BJ (cell line): ENCODE results near the gene CACNG1. TPM values are rescaled to one million over a fixed set of nuclear protein-coding genes. Genes with fewer than 3 reads are reported as not detected.

ENCODE experiments used
- CTCF ChIA-PET: fragments of 350-600 bp; formaldehyde crosslinking; extraction: SDS; loops from one replicate; lab custom pipeline; 2021; ENCODE audit warnings: antibody characterized with exemption, inconsistent platforms; lab: Yijun Ruan, JAX
- POLR2A ChIA-PET: fragments of 300-600 bp; sonication (Branson Sonifier 250); formaldehyde crosslinking; extraction: SDS; loops from one replicate; lab custom pipeline; 2021; ENCODE audit warnings: antibody characterized with exemption; lab: Charles Lee
- DNase-seq: peaks from one replicate; pipeline ENCODE4 v3.0.0-alpha.2; 2011; ENCODE audit warnings: low read depth
- H3K27me3 ChIP-seq: 2 replicates; pipeline ENCODE4 v1.6.0; 2011; ENCODE audit warnings: low read length; ENCODE audit not compliant: control insufficient read depth, insufficient read depth
- H3K36me3 ChIP-seq: 2 replicates; pipeline ENCODE4 v1.5.1; 2011; ENCODE audit warnings: low read length; ENCODE audit not compliant: control insufficient read depth, insufficient read depth
- H3K4me3 ChIP-seq: 2 replicates; pipeline ENCODE4 v1.5.1; 2011; ENCODE audit warnings: low read depth, mild to moderate bottlenecking, control low read depth, low read length
- polyA minus RNA-seq: library from RNA; depleted of rRNA, polyadenylated mRNA; stranded (reverse); fragments of >200 nt; gene quantifications from 2 replicates; pipeline ENCODE4 v1.2.3, GENCODE V29; 2011; rRNA and poly(A)+ RNA removed
- polyA plus RNA-seq: library from polyadenylated mRNA; depleted of rRNA; stranded (reverse); fragments of >200 nt; gene quantifications from 2 replicates; pipeline ENCODE4 v1.2.3, GENCODE V29; 2011; rRNA removed
- TF ChIP-seq, protein P1 (sequence below): IDR thresholded peaks from 2 replicates; pipeline ENCODE4 v1.5.1; 2011; ENCODE audit warnings: low read depth, mild to moderate bottlenecking, control low read depth, inconsistent platforms, low read length, moderate library complexity; ENCODE audit not compliant: insufficient read depth

The CACNG1 gene, protein sequence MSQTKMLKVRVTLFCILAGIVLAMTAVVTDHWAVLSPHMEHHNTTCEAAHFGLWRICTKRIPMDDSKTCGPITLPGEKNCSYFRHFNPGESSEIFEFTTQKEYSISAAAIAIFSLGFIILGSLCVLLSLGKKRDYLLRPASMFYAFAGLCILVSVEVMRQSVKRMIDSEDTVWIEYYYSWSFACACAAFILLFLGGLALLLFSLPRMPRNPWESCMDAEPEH
- polyA plus RNA-seq (not detected in 2 replicates), polyA minus RNA-seq (not detected in 2 replicates)

DNA sequence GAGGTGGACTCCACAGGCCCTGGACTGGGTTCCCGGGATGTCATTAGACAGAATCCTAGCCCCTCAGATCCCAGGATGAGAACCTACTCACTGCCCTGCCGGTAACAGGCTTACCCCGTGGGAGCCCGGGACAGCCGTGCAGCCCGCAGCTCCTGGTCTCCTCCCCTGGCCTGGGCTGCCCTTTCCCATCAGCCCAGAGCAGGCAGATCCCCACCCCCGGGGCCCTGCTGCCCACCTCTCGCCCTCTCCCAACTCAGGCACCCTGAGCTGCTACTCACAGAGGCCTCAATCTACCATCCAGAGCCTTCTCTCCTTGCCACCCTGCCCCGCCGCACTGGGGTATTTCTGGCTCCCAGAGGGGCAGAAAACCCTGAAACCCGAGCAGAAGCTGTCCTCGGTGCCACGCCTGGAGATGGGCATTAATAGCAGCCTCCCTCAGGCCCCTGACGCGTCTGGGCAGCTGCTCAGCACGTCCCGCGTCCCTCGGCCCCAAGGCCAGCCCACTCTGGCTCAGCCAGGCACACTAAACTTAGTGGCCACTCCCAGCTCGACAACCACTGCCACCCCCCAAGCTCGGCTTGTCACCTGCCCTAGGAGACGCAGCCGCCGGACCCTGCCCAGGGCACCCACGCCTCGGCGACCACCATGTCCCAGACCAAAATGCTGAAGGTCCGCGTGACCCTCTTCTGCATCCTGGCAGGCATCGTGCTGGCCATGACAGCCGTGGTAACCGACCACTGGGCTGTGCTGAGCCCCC lies at the start of gene CACNG1:
TSS of gene CACNG1 (plus strand) at position 539 of the 757 bp plus-strand sequence. CDS start at position 646, 107 bp downstream.
- DNase-seq = no peak
- no peaks in the 10 kb centered on the region for H3K36me3 ChIP-seq
- POLR2A ChIA-PET = no interaction called here
- no peak within 1 kb of the TSS for H3K4me3 ChIP-seq
- H3K27me3 ChIP-seq = peaks cover 9% of the 10 kb centered on the region
- TF ChIP-seq, protein P1, sequence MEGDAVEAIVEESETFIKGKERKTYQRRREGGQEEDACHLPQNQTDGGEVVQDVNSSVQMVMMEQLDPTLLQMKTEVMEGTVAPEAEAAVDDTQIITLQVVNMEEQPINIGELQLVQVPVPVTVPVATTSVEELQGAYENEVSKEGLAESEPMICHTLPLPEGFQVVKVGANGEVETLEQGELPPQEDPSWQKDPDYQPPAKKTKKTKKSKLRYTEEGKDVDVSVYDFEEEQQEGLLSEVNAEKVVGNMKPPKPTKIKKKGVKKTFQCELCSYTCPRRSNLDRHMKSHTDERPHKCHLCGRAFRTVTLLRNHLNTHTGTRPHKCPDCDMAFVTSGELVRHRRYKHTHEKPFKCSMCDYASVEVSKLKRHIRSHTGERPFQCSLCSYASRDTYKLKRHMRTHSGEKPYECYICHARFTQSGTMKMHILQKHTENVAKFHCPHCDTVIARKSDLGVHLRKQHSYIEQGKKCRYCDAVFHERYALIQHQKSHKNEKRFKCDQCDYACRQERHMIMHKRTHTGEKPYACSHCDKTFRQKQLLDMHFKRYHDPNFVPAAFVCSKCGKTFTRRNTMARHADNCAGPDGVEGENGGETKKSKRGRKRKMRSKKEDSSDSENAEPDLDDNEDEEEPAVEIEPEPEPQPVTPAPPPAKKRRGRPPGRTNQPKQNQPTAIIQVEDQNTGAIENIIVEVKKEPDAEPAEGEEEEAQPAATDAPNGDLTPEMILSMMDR = no peak
- CTCF ChIA-PET = interaction anchor here (1.0 kb wide), 1 partner anchor 10 kb away, joined by 4 read pairs; no protein-coding TSS in a partner anchor

- ChIA-PET POLR2A (no interaction called here), CTCF (interaction anchor here (1.2 kb wide), 1 partner anchor 9 kb away, joined by 4 read pairs; no protein-coding TSS in a partner anchor)
- Histone ChIP-seq H3K27me3 (peaks cover 26% of the 10 kb centered on the region), H3K36me3 (no peaks in the 10 kb centered on the region), H3K4me3 (no peak overlapping the region)
- DNase-seq = no peak
- TF ChIP-seq, protein P1 = no peak
Measured at GRCh38 chr17:66994930-66995535, 49.3 kb upstream of the CACNG1 start.

- CTCF ChIA-PET = interaction anchor here (1.2 kb wide), 1 partner anchor 10 kb away, joined by 4 read pairs; no protein-coding TSS in a partner anchor
- Histone ChIP-seq H3K36me3 (no peaks in the 10 kb centered on the region), H3K27me3 (peaks cover 26% of the 10 kb centered on the region), H3K4me3 (no peak overlapping the region)
- TF ChIP-seq, protein P1 = no peak
- no peak for DNase-seq
- POLR2A ChIA-PET = no interaction called here
Measured at GRCh38 chr17:66995944-66996343, 48.4 kb upstream of the CACNG1 start.

- H3K36me3 ChIP-seq = no peaks in the 10 kb centered on the region
- CTCF ChIA-PET = no interaction called here
- peaks cover 19% of the 10 kb centered on the region for H3K27me3 ChIP-seq
- POLR2A ChIA-PET = no interaction called here
- no peak overlapping the region for H3K4me3 ChIP-seq
- TF ChIP-seq, protein P1 = no peak
- no peak for DNase-seq
Measured at GRCh38 chr17:66996926-66997325, 47.4 kb upstream of the CACNG1 start.

- peaks cover 18% of the 10 kb centered on the region for H3K27me3 ChIP-seq
- CTCF ChIA-PET = interaction anchor here (0.5 to 0.8 kb wide), 3 partner anchors 17 to 287 kb away, joined by 4 to 6 read pairs (median 4); no protein-coding TSS in a partner anchor
- POLR2A ChIA-PET = no interaction called here
Measured at GRCh38 chr17:67003231-67003630, 41.1 kb upstream of the CACNG1 start.

More at GRCh38 chr17:67003231-67003630, 41.1 kb upstream of the CACNG1 start:
- TF ChIP-seq, protein P1 = no peak
- Histone ChIP-seq H3K4me3 (no peak overlapping the region), H3K36me3 (no peaks in the 10 kb centered on the region)
- no peak for DNase-seq
